NOMO-1 treated with dmso at 0.1 percent for 144 hours (cell line): ENCODE data around the gene TUBGCP6.
"Not testable (repeated sequence)": the region's sequence is repeated elsewhere in the genome, so short reads cannot be mapped to it uniquely, and the experiment has no call there.

Experiments used
- DNase-seq: peaks from one replicate; lab custom pipeline; 2025; ENCODE audit not compliant: unreplicated experiment; lab: John Stamatoyannopoulos, UW

TUBGCP6 gene

DNA sequence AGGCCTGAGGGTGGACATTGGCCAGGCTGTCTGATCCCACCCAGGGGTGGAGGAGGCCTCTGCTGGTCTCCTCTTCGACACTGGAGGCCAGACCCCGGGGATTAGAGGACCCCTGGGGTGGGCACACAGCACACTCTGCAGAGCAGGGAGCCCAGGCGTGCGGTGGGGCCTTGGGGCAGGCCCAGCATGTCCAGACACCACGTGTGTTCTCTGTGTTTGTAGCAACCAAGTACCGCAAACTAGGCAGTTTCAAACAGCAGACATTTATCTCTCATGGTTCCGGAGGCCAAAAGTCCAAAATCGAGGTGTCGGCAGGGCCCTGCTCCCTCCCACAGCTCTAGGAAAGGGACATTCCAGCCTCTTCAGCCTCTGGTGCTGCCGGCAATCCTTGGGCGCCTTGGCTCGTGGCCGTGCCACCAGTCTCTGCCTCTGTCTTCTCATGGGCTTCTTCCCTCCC lies 72.8 kb downstream of the TUBGCP6 start:
- no peak for DNase-seq

DNA sequence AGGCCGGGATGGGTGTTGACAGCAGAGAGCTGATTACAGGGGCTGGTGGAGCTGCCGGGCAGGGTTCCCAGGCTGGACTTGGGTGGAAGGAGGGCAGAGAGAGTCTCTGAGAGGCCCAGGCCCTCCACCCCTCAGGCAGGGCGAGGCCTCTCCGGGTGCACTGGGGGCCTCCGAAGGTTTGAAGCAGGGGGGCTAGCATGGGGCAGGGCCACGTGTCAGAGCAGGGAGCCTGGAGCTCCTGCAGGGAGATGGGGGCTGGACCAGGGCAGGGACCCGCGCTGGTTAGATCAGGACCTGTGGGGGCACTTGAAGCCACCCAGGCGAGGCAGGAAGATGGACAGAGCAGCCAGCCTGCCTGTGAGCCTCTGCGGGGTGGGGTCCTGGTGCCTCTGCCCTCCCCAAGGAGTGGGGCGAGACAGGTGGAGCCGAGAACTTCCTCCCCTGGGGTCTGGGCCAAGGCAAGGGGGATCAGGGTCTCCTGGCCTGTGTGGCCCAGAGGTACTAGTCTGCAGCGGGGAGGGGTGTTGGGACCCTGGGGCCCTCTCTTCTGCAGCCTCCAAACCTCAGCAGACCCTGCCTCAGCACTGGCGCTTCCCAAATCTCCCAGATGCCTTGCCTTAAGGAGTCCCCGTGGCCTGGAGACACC lies 73.4 kb downstream of the TUBGCP6 start:
- DNase-seq, result no peak

DNA sequence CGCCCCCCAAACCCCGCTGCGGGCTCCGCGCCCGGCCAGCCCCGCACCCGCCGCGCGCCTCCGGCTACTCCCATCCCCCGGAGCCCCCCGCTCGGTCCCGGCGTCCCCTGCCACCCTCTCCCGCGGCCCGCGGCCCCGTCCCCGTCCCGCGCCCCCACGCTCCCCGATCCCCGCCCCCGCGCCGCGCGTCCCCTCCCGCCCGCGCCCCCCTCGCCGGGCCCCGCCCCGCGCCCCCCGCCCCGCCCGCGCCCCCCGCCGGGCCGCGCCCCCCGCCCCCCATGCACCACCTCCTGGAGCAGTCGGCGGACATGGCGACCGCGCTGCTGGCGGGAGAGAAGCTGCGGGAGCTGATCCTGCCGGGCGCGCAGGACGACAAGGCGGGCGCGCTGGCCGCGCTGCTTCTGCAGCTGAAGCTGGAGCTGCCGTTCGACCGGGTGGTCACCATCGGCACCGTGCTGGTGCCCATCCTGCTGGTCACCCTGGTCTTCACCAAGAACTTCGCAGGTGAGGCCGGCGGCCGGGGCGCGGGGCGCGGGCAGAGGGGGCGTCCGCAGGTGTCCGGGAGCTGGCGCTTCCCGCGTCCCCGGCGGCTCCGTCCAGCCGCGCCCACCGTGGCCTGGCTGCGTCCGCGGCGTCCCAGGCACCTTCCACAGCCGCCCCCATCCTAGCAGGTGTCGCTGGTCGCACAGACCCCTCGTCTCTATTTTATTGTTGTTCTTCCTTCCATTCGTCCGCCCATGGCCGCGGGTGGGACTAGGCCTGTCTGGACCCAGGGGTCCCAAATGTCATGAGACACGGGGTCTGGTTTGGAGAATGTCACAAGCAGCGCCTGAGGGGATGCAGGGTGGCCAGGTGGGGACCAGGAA lies 74.1 kb downstream of the TUBGCP6 start, which contains the start of gene PANX2:
Gene PANX2 (plus strand): TSS at position 279 of the 866 bp plus-strand sequence. CDS start 0 bp downstream, at position 279.
- DNase-seq, result no peak

DNA sequence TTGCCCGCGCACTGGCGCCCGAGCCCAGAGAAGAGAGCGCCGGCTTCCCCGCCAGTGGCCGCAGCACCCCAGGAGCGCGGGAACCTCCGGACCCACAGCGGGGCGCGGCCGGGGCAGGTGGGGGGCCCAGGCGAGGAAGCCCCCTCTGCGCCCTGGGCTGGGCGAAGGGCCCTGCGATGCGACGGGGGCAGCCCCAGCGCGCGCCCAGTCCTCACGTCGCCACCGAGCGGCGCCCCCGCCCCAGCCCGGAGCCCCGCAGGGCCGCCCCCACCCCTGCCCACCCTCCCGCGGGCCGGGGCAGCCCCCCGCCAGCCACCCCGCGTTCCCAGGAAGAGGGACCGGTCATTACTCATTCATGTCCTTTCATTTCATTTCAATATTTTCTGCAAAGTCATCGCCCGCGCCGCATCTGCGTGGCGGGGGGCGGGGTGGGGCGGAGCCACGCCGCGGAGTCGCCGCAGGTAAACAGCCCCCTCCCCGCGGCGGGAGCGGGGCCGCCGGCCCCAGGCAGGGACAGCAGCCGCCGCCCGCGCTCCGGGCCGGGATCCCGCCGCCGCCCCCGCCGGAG lies 75.0 kb downstream of the TUBGCP6 start:
- DNase-seq, result no peak

DNA sequence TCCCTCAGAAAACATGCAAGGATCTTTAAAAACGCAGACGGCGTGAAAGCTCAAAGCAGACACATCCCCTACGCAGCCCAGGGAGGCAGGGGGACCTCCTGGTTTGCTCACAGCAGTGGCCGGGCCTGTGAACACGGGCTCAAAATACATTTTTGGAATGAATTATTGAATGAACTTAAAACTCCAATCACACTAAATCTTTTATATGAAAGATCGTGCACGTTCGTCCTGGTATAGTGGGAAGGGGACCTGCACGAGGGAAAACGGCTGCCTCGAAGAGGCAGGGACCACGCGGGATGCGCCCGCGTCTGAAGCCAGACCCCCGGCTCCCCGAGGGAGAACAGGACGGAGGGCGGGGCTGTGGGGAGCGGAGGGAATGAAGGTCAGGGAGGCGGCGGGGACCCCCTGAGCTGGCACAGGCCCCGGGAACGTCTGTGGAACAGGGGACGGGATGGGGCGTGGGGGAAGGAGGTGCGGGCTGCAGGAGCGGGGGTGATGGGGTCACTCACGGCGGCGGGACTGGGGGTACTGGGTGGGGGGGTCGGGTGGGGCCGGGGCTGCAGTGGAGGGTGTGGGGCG lies 75.6 kb downstream of the TUBGCP6 start:
- no peak for DNase-seq

DNA sequence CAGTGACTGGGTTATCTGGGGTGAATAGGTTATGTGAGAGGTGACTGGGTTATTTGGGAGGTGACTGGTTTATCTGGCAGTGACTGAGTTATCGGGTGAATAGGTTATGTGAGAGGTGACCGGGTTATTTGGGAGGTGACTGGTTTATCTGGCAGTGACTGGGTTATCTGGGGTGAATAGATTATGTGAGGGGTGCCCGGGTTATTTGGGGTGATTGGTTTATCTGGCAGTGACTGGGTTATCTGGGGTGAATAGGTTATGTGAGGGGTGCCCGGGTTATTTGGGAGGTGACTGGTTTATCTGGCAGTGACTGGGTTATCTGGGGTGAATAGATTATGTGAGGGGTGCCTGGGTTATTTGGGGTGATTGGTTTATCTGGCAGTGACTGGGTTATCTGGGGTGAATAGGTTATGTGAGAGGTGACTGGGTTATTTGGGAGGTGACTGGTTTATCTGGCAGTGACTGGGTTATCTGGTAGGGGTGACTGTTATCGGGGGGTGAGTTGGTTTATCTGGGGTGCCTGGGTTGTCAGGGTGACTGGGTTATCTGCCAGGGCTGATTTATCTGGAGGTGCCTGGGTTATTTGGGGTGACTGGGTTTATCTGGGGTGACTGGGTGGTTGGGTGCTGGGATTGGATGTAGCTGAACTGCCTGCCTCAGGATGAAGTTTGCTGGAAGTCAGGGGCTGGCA lies 76.2 kb downstream of the TUBGCP6 start:
- DNase-seq, result not testable (repeated sequence)

DNA sequence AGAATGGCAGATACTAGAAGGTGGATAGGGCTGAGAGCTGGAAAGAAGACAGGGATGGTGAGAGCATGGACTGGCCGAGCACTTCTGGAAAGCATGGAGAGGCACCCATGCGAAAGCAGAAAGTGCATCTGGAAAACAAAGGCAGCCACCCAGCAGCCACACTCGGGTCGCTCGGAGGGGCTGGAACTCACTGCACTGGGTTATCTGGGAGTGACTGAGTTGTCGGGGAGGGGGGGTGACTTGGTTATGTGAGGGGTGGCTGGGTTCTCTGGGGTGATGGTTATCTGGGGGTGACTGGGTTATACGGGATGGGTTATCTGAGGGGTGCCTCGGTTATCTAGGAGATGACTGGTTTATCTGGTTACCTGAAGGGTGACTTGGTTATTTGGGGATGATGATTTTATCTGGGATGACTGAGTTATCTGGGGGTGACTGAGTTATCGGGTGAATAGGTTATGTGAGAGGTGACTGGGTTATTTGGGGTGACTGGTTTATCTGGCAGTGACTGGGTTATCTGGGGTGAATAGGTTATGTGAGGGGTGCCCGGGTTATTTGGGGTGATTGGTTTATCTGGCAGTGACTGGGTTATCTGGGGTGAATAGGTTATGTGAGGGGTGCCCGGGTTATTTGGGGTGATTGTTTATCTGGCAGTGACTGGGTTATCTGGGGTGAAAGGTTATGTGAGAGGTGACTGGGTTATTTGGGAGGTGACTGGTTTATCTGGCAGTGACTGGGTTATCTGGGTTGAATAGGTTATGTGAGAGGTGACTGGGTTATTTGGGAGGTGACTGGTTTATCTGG lies 76.9 kb downstream of the TUBGCP6 start:
- no peak for DNase-seq
